HG03196 (cell line): Measurements from ENCODE around the gene RTN4R.

Experiments
- ATAC-seq: cut with Tn5 transposase; IDR thresholded peaks from one replicate; pipeline ENCODE4 v1.9.1; 2021; ENCODE audit not compliant: unreplicated experiment

Gene RTN4R

DNA sequence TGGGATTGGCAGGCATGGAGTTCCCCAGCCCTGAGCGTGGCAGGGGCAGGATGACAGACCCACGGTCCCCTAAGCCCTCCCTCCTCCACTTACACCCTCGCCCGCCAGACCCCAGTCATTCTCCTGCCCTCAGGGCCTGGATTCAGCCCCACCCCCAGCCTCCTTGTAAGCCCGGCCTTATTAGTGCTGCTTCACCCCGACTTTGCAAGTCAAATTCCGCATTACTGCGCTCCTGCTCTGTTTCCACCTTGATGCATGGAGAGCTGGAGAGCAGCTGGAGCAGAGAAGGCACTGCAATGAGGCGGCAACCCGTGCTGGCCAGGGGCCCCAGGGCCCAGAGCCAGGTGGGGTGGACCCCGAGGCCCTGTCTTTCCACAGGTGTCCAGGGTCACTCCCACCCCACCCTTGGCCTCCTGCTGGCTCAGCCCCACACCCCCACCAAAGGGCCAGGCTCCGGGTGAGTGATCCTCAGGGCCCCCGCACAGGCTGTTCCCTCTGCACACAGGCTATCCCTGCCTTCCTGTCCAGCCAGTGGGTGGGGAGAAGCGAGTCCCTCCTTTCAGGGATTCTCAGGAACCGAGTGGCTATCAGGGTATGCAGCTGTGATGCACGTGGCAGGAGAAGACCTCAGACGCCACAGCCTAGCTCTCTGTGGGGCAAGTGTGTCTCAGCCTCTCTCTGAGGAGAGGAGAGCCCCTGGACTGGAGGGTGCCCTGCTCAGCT, 36.4 kb downstream of the RTN4R start:
- no peak for ATAC-seq

DNA sequence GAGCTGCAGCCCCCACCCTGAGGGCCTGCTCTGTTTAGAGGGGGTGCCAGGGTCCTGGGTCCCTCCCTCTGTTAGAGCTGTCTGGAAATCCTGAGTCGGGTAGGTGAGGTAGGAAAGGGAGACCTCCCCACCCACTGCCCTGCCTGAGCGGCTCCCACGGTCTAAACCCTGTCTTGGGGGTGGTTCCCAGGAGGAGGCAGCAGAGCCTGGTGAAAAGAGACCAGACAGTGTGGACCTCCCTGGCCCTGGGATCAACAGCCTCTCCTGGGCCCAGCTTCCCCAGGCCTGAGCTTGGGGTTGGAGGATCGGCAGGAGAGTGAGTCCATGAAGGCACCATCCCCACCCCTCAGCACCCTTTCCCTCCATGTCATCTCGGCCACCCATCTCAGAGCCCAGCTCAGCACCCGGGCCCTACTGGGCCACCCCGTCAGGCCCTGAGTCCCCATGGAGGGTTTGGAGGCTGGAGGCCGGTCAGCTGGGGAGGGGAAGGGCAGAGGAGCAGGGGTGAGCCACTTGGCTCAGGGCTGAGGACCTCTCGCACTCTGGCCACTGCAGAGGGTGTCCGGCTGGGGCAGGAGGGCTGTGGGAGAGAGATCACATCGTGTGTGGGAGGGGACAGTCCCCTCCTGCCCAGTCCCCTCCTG, 37.2 kb downstream of the RTN4R start:
- ATAC-seq: no peak

DNA sequence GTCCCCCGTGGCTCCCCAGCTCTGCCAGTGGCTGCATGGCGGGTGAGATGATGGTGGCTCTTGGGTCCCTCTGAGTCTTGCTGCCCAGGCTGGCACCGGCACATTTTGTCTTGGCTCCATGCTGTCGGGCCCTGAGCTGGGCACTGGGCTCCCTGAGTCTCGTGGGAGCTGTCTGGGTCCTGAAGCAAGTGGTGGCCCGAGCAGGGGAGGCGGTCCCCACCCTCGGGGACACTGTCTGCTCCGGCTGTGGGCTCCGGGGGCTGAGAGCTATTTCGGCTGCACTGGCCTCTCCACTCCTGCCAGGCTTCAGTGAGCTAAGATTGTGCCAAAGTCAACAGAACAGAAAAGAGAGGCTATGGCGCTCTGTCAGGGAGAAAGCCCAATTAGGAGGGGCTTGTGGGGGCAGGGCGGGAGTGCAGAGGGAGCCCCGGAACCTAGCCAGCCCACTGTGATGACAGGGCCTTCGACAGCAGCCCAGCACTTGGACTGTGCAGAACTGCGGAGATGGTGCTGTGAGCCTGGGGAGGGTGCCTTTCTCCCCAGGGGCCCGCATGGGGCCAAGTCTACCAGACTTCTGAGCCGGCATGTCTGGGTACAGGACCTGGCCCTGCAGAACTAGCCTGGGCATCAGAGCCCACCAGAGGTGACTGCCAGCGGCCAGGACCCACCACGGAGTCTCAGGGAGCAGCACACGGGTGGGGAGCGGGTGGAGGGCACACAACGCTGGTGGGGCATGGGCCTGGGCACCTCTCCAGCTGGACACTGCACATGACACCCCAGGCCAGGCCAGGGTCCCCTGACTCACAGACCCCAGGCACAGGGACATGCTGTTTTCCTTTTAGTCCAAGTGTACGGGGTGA, 38.0 kb downstream of the RTN4R start:
- no peak for ATAC-seq

DNA sequence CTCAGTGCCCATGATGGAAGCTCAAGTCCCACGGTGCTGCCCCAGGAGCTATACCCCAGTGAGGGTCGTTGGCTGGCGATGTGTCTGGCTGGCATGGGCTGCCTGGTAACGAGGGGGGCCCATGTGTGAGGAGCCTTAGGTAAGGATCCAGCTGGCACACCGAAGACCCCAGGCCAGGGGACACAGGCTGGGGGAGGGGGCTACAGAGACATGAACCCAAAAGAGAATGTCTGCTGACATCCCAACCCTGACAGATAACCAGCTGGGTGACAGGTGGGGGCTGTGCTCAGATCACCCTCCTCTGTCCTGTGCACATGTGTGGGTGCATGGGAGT, 39.2 kb downstream of the RTN4R start:
- ATAC-seq: no peak

DNA sequence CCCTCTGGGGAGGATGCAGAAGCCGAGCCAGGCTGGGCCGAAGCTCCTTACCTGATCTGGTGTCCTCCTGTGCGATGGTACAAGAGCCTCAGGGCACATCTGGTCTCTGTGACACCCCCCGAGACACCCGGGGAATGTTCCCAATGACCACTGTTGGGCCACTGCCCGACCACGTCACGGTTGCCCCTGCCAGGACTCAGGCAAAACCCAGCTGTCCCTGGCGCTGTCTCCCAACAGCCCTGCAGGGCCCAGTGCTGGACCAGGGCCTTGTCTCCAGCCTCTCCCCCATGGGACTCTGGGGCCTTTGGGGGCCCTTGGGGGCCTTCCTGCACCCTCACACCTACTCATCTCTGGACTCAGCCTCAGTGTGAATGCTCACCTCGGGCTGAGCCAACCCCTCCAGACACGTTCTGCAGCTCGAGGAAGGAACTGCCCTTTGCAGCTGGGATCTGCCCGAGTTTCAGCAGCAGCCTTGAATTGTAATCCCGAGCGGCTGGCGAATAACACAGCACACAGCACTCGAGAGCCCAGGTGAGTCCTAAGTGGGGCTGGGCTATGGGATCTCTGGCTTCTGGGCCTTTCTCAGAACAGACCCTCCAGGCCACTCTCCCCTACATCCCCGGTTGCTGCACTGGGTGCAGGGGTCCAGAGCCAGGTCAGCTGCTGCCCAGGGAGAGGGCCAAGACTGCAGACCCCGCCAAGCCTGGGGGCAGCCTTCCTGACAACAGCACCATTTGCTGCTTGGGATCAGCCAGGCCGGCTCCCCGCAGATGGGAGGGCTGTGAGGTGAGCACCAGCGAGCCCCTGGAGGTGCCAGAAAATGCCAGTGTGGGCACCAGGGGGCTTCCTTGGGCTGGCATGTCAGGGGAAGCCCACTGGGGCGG, 39.8 kb downstream of the RTN4R start:
- no peak for ATAC-seq

DNA sequence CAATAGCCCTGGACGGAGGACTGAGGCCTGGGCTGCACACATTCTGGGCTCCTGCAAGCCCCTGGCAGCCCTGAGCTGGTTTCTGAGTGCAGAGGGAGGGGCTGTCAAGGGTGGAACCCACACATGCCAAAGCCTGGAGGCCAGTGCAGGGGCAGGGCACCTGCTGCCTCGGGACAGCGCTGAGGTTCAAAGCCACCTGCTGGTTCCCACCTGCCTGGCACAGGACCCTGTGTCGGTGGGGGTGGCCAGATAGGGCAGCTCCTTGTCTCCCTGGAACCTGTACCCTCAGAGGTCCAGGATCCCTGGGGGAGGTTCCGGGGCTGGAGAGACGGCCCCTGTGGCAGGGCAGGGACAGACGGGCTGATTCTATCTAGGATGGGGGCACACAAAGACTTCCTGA, 40.8 kb downstream of the RTN4R start:
- ATAC-seq: no peak

DNA sequence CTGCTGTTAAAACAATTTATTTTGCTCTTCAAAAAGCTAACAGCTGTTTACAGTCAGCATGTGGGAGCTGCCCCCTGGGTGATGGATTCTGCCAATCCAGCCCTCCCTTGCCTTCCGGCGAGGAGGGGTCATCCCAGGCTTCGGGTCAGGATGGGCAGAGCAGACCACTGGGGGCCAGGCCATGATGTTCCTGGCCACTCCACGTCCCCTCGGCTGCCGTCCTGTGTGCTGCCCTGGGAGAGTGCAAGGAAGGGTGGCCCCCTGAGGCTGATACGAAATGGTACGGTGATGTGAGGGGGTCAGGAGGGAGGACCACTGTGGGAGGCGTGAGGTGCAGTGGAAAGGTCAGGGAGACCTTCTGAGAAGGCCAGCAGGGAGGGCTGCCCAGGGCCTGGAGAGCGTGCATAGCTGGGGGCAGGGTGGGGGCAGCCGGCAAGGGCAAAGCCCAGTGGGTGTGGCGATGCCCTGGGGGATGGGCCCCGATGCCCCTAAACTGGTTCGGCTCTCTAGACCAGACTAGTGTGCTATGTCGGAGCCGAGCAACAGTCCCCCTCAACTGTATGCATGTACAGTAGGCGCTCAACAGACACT, 41.3 kb downstream of the RTN4R start:
- ATAC-seq: no peak

DNA sequence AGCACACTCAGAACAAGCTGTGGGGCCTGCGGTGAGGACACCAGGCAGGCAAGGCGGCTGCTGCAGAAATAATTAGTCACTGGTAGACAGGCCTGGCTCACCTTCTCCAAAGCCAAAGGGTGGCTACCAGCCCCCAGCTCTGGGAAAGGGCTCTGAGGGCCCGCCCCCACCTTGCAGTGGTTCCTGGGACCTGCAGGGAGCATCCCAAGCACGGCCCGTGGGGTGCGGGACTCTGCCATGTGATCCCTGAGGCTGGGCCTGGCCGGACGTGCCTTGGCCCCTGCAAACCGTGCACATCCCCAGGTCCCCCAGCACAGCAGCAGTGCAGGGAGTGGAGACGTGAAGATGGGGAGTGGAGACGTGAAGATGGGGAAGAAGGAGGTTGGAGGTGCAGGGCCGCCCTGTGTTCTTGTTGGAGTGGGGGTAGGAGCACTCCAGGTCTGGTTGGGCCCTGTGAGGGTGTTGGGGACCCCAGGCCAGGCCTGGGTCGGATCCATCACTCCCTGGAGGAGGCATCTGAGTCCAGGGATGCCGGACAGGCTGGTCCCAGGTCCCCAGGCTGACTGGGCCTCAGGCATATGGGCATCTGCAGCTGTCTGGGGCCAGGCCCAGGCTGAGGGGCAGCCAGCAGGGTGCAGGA, 41.9 kb downstream of the RTN4R start:
- ATAC-seq: no peak

DNA sequence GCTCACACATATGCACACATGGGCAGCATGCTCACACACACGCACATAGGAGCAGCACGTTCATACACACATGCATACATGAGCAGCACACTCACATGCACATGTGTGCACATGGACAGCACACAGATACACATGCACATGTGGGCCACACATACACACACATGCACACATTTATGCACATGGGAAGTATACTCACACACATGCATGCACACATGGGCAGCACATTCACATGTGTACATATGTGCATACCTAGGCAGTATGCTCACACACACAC, 42.5 kb downstream of the RTN4R start:
- ATAC-seq: no peak

DNA sequence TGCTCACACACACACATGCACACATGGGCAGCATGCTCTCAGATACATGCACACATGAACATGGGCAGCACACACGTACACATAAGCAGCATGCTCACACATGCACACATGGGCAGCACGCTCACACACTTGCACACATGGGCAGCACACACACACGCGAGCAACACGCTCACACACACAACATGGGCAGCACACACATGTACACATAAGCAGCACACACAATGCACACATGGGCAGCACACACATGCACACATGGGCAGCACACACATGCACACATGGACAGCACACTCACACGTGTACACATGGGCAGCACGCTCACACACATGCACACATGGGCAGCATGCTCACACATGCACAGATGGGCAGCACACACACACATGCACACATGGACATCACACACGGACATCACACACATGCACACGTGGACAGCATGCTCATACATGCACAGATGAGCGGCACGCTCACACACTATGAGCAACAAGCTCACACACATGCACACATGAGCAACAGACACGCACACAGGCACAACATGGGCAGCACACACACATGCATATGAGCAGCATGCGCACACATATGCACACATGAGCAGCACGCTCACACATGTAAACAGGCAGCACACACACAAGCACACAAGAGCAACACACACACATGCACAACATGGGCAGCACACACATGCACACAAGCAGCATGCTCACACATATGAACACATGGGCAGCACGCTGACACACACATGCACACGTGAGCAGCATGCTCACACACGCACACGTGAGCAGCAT, 43.0 kb downstream of the RTN4R start:
- ATAC-seq: no peak

DNA sequence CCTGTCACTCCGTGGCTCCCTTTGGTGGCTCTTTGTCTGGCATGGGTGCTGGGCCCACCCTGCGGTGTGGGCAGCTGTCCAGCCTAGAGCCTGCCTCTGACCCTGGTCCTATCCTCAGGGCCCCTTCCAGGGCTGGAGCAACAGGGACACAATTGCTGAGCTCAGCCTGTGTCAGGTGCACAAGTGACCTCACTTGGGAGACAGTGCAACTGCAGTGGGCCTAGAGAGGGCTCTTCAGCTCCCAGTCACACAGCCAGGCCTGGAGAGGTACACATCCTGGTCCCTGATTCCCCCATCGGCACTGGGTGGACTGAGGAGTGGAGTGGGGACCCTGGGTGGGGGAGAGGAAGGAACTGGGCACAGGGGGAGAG, 43.9 kb downstream of the RTN4R start:
- no peak for ATAC-seq

DNA sequence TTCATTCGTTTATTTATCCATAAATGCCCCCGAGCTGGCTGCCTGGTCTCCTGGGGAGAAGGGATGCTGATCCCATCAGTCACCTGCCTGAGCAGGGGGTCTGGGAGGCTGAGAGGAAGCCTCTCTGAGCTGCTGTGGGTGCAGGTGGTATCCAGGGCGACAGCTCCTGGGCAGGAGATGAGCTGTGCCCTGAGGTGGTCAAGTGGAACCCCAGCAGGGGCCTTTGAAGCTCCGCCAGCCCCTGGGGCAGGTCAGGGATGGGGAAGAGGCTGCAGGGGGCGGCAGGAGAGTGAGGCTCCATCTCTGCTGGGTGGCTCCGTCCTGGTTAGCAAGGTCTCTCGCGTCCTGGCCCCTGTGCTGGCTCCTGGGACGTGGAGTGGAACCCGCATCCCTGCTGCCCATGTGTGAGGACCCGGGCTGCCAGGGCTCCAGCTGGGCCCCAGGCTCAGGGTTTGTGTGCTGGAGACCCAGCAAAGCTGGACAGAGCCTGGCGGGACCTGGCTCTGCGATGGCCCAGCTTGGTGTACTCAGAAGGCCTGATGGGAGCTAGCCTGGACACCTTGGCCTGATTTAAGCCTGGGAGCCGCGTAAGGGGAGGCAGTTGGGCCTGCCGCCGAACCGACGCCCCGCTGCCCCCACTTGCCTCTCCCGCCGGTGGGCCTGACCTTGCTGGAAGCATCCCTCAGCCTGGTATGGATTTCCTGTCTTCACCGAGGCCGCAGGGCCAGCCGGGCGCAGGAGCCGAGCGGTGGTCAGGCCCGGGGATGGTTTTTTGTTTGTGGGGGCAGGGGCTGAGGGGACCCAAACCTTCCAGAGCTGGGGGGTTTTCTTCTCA, 44.5 kb downstream of the RTN4R start:
- no peak for ATAC-seq

DNA sequence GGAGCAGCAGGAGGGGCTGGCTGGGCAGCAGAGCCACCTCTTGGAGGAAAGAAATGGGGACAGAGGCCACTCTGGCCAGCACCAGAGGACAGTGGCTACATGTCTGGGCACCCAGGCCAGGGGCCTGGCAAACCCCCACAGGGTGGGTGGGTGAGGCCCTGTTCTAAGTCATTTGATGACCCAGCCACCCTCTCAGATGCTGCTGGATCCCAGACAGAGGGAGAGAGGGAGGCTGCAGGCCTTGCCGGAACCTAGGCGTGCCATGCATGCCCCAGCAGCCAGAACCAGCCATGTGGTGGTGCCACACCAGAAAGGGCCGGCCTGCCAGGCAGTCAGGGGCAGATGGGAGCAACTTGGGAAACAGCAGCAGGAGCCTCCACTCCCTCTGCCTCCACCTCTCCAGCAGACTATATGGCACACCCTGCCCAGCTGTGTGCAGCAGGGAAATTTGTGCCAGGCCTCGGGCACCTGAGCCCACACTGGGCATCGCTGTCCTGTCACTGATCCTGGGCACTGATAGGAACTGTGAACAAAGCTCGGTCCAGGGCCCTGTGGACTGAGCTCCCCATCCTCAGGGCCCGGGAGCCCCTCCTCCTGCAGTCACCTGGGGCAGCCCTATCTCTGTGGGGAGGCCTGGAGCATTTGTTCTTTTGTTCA, 45.2 kb downstream of the RTN4R start:
- ATAC-seq: no peak

DNA sequence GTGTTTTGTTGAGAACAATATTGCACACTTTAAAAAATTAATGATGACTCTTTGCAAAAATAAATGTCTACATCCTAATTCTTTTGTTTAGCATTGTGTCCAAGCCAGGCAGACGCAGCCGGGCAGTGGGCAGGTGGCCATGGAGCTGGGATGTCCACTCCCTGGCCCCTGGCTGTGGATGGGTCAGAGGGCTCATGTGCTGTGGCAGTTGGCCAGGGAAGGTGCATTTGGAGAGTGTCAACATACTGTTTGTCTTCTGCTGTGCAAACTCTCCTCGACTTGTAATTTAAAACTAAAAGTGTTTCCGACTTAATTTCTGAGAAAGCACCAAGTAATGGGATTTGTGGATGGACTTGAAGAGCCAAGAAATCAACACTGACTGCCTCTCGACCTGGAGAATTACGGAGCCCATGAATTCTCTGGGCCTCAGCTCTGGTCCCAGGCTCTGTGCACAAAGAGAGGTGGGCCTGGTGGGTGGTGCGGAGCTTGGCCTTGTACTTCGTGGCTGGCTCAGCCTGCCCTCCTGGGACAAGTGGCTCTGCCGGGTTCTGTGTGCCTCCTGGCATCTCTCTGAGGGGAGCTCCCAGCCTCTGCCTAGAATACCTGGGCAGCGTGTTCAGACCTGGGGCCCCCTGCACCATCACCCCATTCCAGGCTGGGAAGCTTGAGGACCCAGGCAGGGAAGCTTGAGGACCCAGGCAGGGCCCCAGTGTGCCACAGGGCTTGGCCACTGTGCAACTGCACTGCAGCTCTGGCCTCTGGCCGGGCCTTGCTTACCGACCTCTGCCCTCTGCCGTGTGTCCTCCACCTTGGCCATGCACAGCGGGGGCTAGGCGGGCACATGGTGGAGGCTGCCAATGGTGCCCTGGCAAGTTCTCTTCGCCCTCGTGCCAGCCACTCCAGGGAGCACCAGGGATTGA, 46.4 kb downstream of the RTN4R start:
- ATAC-seq: no peak

DNA sequence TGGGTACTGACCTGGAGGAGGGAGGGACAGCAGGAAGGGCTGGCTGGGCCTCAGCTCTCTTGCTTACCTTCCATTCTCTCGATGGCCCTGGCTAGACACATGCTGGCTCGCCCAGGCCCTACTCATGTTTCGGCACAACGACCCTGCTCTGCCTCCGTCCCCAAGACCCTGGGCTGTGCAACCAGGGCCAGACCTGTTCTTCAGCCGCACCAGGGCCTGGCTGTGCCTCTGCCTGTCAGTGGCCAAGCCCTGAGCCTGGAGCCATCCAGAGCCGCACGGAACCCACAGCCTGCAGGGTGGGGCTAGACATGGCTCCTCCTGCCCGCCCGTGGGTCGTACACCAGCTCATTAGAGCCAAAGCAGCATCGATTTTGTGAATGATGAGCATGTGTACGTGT, 47.5 kb downstream of the RTN4R start:
- ATAC-seq: no peak

DNA sequence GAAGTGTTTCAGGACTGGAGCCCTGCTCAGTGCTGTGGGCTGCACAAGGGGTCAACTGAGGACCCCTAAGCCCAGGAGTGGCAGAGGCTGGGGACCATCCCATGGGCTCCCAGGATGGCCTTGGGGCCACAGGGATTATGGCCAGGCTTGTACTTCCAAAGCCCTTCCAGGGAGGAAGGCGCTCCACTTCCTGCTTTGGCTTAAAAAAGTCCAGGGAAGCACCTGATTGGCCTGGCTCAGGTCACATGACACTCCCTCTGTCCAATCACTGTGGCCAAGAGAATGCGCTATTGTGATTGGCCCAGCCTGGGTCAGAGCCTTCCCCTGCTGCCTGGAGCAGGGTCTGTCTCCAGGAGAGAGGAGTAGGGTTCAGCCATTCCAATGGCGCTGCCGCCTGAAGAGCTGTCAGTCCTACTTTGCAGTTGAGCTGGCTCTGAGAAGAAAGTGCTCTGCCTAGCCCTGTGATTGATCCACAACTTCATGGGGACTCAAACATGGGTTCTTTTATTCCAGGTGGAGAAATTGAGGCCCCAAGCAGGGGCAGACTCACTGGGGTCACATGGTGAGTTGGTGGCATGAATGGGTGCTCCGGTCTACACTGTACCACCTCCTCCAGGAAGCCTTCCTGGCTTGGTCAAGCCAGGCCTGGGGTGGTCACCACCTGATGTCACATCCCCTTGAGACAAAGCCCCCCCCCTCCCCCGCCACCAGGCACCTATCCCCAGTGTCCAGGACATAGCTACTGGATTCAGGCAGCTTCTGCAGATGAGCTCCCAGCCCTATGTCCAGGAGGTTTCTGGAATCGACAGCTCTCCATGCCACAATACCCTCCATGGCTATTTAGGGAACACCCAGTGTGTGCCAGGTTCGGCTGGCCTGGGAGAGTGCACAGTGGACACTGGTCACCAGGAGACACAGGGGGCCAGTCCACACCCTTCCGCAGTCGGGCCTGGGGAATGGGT, 48.2 kb downstream of the RTN4R start:
- ATAC-seq: no peak
